LNCaP clone FGC (cell line): ENCODE results near the gene FAM13C.

Source experiments
- DNase-seq: peaks from one replicate; pipeline ENCODE4 v3.0.0-alpha.2; 2011; ENCODE audit warnings: low read depth
- H3K4me3 ChIP-seq: 2 replicates; pipeline ENCODE4 v1.5.1; 2011; ENCODE audit warnings: mild to moderate bottlenecking, low read depth, low read length, control low read depth
- CTCF ChIP-seq: IDR thresholded peaks from 2 replicates; pipeline ENCODE4 v1.5.1; 2012; ENCODE audit warnings: mild to moderate bottlenecking; ENCODE audit not compliant: control insufficient read depth, insufficient read depth; ENCODE audit errors: extremely low read depth

FAM13C gene

DNA sequence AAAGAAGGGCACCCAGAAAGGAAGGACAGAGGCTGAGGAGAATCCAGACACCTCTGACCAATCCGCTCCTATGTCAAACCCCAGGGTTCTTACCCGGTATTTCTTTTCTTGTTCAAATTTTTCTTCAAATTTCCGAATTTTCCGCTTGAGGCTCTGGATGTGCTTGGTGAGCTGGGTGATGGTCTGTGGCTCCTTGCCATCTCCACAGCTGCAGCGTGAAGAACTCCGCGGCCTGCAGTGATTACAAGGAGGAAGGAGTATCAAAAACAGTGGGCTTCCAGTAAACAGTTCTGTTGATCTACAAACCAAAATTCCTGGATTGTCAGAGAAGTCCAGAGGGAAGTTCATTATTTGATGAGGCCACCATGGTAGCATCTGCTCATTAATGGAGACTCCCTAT lies 93.9 kb downstream of the FAM13C start:
- no peak for DNase-seq
- TF ChIP-seq CTCF = no peak
- H3K4me3 ChIP-seq = no peak overlapping the region

GRCh38 chr10:59266321-59266720 lies 96.0 kb downstream of the FAM13C start:
- DNase-seq = no peak
- H3K4me3 ChIP-seq = no peak overlapping the region
- no peak for TF ChIP-seq CTCF

DNA sequence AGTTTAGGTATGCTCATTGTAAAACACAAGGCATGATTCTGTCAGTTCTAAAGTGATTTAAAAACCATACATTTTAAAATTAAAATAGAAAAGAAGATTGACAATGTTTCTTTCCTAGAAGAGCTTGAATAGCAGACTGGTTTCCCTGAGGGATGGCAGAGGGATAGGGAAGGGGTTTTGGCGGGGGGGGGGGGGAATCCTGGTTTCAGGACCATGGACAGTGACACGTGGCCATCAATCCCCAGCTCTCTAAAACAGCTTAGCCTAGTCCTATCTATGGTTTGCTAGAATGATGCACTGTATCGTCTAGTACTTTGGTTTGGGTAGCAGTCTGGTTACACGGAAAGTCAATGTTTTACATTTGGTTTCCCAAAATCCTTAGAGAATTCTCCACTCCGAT lies 97.2 kb downstream of the FAM13C start:
- no peak overlapping the region for H3K4me3 ChIP-seq
- no peak for TF ChIP-seq CTCF
- no peak for DNase-seq

GRCh38 chr10:59258890-59259289 lies 103.5 kb downstream of the FAM13C start:
- no peak for DNase-seq
- no peak for TF ChIP-seq CTCF
- no peak overlapping the region for H3K4me3 ChIP-seq

- no peak for DNase-seq
- no peak for TF ChIP-seq CTCF
These were observed 105.1 kb downstream of the FAM13C start for GRCh38 chr10:59257224-59257623.

DNA sequence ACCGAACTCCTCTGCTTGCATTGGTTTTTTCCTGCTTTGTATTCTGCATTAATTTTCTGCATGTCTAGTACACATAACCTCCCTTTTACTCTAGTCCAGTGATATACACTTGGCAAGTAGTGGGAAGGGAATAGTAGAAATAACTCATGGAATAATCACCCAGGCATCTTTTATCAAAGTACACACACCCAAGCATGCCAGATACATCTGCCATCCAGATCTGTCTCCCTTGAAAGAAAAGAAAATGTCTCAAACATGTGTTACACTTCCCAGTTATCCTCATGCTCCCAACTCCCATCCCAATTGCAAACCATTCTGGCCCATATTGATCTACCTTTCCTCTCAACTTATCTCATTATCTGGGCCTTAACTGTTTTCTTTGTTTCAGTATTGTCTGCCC lies 106.9 kb downstream of the FAM13C start:
- TF ChIP-seq CTCF = no peak
- H3K4me3 ChIP-seq = no peak overlapping the region
- DNase-seq = no peak

More at GRCh38 chr10:59257224-59257623, 105.1 kb downstream of the FAM13C start:
- no peak overlapping the region for H3K4me3 ChIP-seq

- DNase-seq = no peak
- H3K4me3 ChIP-seq = no peak overlapping the region
- no peak for TF ChIP-seq CTCF
These were observed 109.9 kb downstream of the FAM13C start for GRCh38 chr10:59252491-59252890.
